Parathyroid adenoma (tissue), 2 donors: ENCODE data around the gene SLC17A1.

Experiments
- H2AFZ ChIP-seq: fragments of 300-600 bp; sonication (generic); one replicate; pipeline ENCODE4 v1.7.0; 2017; ENCODE audit warnings: antibody characterized with exemption, mild to moderate bottlenecking
- H3K27ac ChIP-seq: fragments of 300-600 bp; sonication (generic); one replicate; pipeline ENCODE4 v1.7.0; 2017
- H3K27me3 ChIP-seq: fragments of 300-600 bp; sonication (generic); one replicate; pipeline ENCODE4 v1.7.0; 2017; ENCODE audit warnings: low read length; ENCODE audit not compliant: control insufficient read depth, insufficient read depth
- H3K36me3 ChIP-seq: fragments of 300-600 bp; sonication (generic); one replicate; pipeline ENCODE4 v1.7.0; 2017; ENCODE audit warnings: low read length; ENCODE audit not compliant: control insufficient read depth, insufficient read depth
- H3K4me1 ChIP-seq: fragments of 300-600 bp; sonication (generic); one replicate; pipeline ENCODE4 v1.7.0; 2017; ENCODE audit warnings: control low read depth
- H3K4me2 ChIP-seq: fragments of 300-600 bp; sonication (generic); one replicate; pipeline ENCODE4 v1.7.0; 2017; ENCODE audit warnings: low read length
- H3K4me3 ChIP-seq: fragments of 300-600 bp; sonication (generic); one replicate; pipeline ENCODE4 v1.7.0; 2017; ENCODE audit warnings: low read depth, low read length
- H3K79me2 ChIP-seq: fragments of 300-600 bp; sonication (generic); one replicate; pipeline ENCODE4 v1.7.0; 2017; ENCODE audit warnings: control low read depth
- H3K9ac ChIP-seq: fragments of 300-600 bp; sonication (generic); one replicate; pipeline ENCODE4 v1.7.0; 2017; ENCODE audit warnings: mild to moderate bottlenecking
- H3K9me3 ChIP-seq: fragments of 300-600 bp; sonication (generic); one replicate; pipeline ENCODE4 v1.7.0; 2017; ENCODE audit warnings: low read length; ENCODE audit not compliant: control insufficient read depth
- CTCF ChIP-seq: fragments of 300-600 bp; sonication (generic); IDR thresholded peaks from one replicate; pipeline ENCODE4 v1.7.0; 2017; ENCODE audit warnings: antibody characterized with exemption, mild to moderate bottlenecking
- donor health status: primary hyperparathyroidism.

Gene SLC17A1

GRCh38 chr6:25831532-25832306 lies at the start of gene SLC17A1:
Gene SLC17A1 (minus strand): TSS chr6:25832052. CDS start chr6:25830557, 1,495 bp downstream.
- H3K9me3 ChIP-seq = no peaks in the 10 kb centered on the region
- H3K27me3 ChIP-seq = no peaks in the 10 kb centered on the region
- no peaks in the 10 kb centered on the region for H3K79me2 ChIP-seq
- no peak for TF ChIP-seq CTCF
- H3K4me3 ChIP-seq = no peak within 1 kb of the TSS
- no peaks in the 10 kb centered on the region for H3K36me3 ChIP-seq
- no peak within 1 kb of the TSS for H3K4me2 ChIP-seq
- H3K9ac ChIP-seq = no peak within 1 kb of the TSS
- H3K27ac ChIP-seq = no peak within 1 kb of the TSS
- H3K4me1 ChIP-seq = no peaks in the 10 kb centered on the region
- H2AFZ ChIP-seq = no peak within 1 kb of the TSS

DNA sequence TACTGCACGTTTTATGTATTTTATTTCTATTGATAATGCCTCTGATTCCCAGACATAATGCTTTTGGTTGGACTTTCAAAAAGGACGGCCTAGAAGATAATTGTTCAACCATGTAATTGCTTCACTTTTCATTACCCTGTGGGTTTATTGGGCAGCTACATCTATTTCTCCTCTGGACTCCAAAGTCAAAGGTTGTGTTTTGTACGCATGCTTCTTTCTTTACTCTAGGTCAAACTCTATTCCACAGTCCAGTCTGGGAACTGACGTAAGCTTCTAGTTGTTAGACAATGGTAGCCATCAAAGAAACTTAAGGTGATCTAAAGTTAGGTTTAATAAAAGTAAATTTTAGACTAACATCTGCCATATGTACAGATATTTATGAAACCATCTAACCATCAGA lies 48.7 kb upstream of the SLC17A1 start:
- Histone ChIP-seq H2AFZ (no peak overlapping the region), H3K9me3 (no peaks in the 10 kb centered on the region), H3K36me3 (no peaks in the 10 kb centered on the region), H3K27me3 (no peaks in the 10 kb centered on the region), H3K27ac (no peak overlapping the region), H3K4me2 (no peak overlapping the region), H3K4me3 (no peak overlapping the region), H3K4me1 (no peaks in the 10 kb centered on the region), H3K9ac (no peak overlapping the region), H3K79me2 (no peaks in the 10 kb centered on the region)
- no peak for TF ChIP-seq CTCF

GRCh38 chr6:25878721-25879322 lies 47.0 kb upstream of the SLC17A1 start:
- no peaks in the 10 kb centered on the region for H3K27me3 ChIP-seq
- no peak overlapping the region for H3K4me3 ChIP-seq
- no peak overlapping the region for H2AFZ ChIP-seq
- H3K4me1 ChIP-seq = no peaks in the 10 kb centered on the region
- TF ChIP-seq CTCF = no peak
- no peaks in the 10 kb centered on the region for H3K36me3 ChIP-seq
- no peak overlapping the region for H3K27ac ChIP-seq
- no peaks in the 10 kb centered on the region for H3K9me3 ChIP-seq
- no peak overlapping the region for H3K9ac ChIP-seq
- H3K4me2 ChIP-seq = no peak overlapping the region
- no peaks in the 10 kb centered on the region for H3K79me2 ChIP-seq

GRCh38 chr6:25875926-25876602 lies 44.2 kb upstream of the SLC17A1 start:
- Histone ChIP-seq H3K36me3 (no peaks in the 10 kb centered on the region), H3K79me2 (no peaks in the 10 kb centered on the region), H3K4me3 (no peak overlapping the region), H3K9me3 (no peaks in the 10 kb centered on the region), H3K4me1 (no peaks in the 10 kb centered on the region), H3K27me3 (no peaks in the 10 kb centered on the region), H2AFZ (no peak overlapping the region), H3K9ac (no peak overlapping the region), H3K4me2 (no peak overlapping the region), H3K27ac (no peak overlapping the region)
- TF ChIP-seq CTCF = no peak
